ENCODE results near the gene MYO1C.
"Not testable (repeated sequence)": the region's sequence is repeated elsewhere in the genome, so short reads cannot be mapped to it uniquely, and the experiment has no call there.

Gene MYO1C

GRCh38 chr17:1462164-1463112, 30.0 kb downstream of the MYO1C start:
- no peak for DNase-seq (ENCODE audit: low spot score)

GRCh38 chr17:1461198-1461944, 31.1 kb downstream of the MYO1C start:
- no peak for DNase-seq (ENCODE audit: low spot score)

GRCh38 chr17:1460233-1460632, 32.3 kb downstream of the MYO1C start:
- DNase-seq (ENCODE audit: low spot score) = peak; percentile 18

GRCh38 chr17:1455797-1456599, 36.5 kb downstream of the MYO1C start, which contains the start of gene CRK:
CRK (minus strand) TSS chr17:1456232; CDS start chr17:1456117, 115 bp downstream.
- DNase-seq (ENCODE audit: low spot score) = peak; percentile 100

GRCh38 chr17:1455291-1455796, 37.1 kb downstream of the MYO1C start:
- peak; percentile 84 for DNase-seq (ENCODE audit: low spot score)

- DNase-seq (ENCODE audit: low spot score) = no peak
These were observed 37.9 kb downstream of the MYO1C start for GRCh38 chr17:1454541-1454940.

GRCh38 chr17:1453694-1454093, 38.8 kb downstream of the MYO1C start:
- DNase-seq (ENCODE audit: low spot score) = not testable (repeated sequence)

GRCh38 chr17:1452836-1453235, 39.6 kb downstream of the MYO1C start:
- no peak for DNase-seq (ENCODE audit: low spot score)

- not testable (repeated sequence) for DNase-seq (ENCODE audit: low spot score)
These were observed 42.2 kb downstream of the MYO1C start for GRCh38 chr17:1450261-1450660.

GRCh38 chr17:1449412-1449967, 43.0 kb downstream of the MYO1C start:
- DNase-seq (ENCODE audit: low spot score) = no peak

- DNase-seq (ENCODE audit: low spot score) = no peak
These were observed 45.4 kb downstream of the MYO1C start for GRCh38 chr17:1447052-1447451.

- no peak for DNase-seq (ENCODE audit: low spot score)
These were observed 46.3 kb downstream of the MYO1C start for GRCh38 chr17:1446201-1446600.

- not testable (repeated sequence) for DNase-seq (ENCODE audit: low spot score)
These were observed 46.8 kb downstream of the MYO1C start for GRCh38 chr17:1445695-1446094.

- DNase-seq (ENCODE audit: low spot score) = not testable (repeated sequence)
These were observed 49.8 kb downstream of the MYO1C start for GRCh38 chr17:1442721-1443120.

GRCh38 chr17:1442187-1442586, 50.3 kb downstream of the MYO1C start:
- DNase-seq (ENCODE audit: low spot score) = no peak

- DNase-seq (ENCODE audit: low spot score) = no peak
These were observed 51.6 kb downstream of the MYO1C start for GRCh38 chr17:1440921-1441320.

- DNase-seq (ENCODE audit: low spot score) = peak; percentile 34
These were observed 53.8 kb downstream of the MYO1C start for GRCh38 chr17:1438593-1439083.

GRCh38 chr17:1435326-1435725, 57.2 kb downstream of the MYO1C start:
- no peak for DNase-seq (ENCODE audit: low spot score)

GRCh38 chr17:1434150-1434549, 58.3 kb downstream of the MYO1C start:
- DNase-seq (ENCODE audit: low spot score) = no peak

- no peak for DNase-seq (ENCODE audit: low spot score)
These were observed 60.8 kb downstream of the MYO1C start for GRCh38 chr17:1431631-1432104.

- DNase-seq (ENCODE audit: low spot score) = no peak
These were observed 68.9 kb downstream of the MYO1C start for GRCh38 chr17:1423456-1424135.
